Measurements from ENCODE around the gene SLIT1.

Gene SLIT1

DNA sequence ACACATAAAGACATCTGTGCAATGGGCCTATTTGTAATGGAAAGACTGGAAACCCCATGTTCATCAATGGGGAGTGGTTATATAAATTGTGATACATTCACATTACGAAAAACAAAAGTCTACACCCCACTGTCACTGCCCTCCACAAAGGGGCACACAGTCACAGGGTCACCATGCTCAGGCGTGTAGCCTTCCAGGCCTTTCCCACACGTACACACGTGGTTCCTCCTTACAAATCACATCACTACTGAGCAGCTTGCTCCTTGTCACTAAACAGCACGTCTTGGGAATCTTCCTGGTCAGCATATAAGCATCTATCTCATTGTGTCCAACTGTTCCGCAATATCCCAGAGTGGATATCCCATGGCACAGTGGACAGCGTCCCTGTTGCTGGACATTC lies 163.1 kb downstream of the SLIT1 start:
- DNase-seq (ENCODE audit: low spot score): no peak

DNA sequence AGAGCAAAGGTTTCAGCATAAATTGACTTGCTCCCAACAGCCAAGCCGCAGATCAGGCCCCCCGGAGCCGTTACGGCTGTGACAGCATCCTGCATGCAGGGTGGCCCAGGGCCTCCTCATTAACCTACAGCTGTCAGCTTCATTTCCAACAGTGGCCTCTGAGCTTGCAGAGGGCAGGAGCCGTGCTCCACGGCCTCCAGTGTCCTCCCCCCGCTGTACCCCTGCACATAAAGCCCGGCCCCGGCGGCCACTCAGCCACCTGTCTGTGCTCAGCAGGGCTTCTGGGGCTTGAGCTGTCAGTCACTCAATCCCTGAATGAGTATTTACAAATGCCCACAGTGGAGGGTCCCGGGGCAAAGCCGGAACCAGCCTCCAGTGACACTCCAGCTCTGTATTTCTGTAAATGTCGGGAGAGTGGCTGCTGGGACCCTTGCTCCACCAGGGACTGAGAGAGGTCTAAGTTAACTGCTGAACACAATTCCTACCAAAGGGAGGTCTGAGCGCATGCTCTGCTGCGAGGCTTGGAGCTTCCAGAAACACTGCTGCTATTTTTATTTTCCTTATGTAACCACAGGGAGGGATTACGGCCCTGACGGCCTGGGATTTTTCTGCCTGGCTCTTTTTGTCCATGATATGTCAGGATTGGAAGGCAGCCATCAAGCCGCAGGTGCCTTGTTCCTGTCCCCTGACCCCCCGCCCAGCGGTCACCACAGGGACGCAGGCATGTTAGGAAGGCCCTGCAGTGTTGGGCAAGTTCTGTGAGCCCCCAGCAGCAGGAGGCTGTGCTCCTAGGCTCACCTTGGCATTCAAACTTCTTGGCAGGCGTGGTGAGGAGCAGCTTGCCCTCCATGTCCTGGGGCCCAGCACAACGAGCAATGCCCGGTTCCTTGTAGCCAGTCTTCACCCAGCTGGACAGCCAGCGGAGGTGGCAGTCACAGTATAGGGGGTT lies 165.0 kb downstream of the SLIT1 start:
- DNase-seq (ENCODE audit: low spot score): peak; percentile 69

DNA sequence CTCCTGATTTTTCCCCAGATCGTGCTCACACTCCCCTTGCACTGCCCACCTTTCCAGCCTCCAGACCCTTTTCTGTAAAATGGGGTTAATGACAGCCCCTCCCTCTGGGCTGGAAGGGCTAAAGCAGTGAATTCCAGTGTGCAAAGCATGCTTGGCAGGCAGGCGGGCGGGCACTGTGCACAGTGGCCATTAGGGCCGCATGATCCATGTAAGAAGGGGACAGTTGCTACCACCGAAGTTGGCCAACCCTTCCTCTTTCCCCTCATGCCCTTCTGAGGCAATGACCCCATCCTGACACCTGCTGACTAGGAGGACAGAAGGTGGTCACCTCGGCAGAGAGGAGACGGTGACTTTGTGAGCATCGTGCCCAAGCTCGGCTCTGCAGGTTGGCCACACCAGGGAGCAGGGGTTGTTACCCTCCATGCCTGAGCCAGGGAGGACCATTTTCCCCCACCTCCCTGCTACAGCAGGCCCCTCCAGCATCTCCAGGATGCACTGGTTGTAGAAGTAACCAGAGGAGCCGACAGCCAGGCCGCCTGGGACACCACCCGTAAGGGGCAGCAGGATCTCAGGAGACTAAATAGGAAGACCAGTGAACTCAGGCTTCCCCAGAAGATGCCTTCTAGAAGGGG lies 166.4 kb downstream of the SLIT1 start:
- DNase-seq (ENCODE audit: low spot score): no peak

DNA sequence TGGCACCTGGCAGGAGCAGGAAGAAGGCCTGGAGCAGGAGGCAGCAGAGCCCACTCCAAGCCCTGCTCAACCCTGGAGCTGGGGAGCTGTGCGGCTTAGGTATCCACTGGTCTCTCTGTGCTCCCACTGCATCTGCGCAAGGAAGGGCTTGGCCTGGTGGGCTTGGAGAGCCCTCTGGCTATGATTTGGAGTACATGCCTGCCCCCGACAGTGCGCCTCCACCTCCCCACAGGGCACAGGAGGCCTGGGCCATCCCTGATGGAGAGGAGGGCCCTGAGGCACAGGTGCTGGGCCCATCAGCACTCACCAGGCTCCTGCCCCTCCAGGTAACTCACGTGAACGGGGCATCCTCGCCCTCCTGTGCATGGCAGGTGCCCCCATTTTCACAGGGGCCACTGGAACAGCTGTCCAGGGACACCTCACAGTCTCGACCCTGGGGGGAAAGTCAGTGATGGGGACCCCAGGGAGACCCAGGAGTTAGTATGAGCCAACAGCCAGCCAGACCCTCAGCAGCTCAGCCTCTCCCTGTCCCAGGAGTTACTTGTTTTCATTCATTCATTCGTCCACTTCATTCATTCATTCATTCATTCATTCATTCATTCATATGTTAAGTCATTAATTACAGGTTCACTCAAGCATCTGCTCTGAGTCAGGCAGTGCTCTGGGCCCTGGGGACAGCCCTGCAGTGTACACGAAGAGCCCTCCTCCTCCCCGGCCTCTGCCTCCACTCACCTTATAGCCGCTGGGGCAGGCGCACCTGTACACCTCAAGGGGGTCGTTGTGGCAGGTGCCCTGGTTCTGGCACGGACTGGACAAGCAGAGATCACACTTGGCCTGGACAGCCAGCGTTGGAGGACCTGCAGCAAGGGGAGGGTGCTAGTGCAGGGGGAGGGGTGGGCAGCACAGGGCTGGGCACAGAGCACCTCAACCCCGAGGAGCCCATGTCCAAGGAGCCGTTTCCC lies 167.2 kb downstream of the SLIT1 start:
- no peak for DNase-seq (ENCODE audit: low spot score)

DNA sequence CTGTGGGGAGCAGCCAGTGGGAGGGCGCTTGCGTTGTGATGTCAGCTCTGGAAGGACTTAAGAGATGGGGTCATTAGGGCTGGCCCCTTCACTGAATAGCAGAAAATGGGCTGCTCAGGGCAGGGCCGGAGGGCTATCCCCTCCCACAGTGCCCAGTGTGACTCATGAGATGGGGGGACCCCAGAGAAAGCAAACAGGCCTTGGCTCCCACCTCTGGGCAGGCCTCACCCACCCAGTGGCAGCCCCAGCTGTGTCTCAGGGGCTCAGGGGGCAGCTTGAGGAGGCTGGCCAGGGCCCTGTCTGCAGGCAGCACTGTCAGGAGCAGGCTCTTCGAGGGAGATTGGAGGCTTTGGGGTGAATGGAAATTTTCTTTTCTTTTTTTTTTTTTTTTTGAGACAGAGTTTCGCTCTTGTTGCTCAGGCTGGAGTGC lies 168.3 kb downstream of the SLIT1 start:
- no peak for DNase-seq (ENCODE audit: low spot score)

DNA sequence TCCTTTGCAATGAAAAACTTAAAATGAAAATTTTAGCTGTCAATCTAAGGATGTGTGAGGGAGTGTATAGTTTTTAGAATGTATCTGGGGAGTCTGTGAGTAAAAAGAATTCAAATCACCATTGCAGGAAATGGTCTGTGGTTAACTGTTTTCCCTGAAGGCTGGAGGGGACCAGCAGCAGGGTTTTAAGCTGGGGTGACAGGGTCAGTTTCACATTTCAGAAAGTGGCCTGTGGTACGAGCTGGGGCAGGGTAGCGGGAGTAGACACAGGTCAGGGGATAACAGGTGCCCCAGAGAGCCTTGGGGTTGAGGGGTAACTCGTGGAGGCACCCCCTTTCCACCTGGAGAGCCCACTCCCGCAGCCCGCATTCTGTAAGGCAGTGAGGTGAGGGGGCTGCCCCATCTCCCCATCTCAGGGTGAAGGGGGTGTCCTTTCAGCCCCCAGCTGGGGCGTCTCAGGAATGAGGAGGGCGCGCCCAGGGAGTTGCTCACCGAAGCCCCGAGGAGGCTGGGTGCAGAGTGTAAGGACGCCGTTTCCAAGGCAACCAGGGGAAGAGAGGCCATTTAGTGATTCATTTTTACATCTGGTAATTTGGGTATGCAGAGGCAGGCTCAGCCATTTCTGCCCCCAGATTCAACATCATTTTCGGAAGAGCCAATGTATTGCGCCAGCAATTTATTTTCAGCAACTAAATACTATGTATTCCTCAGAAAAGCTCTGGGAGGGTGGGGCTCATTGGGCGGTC lies 168.9 kb downstream of the SLIT1 start:
- DNase-seq (ENCODE audit: low spot score): no peak

DNA sequence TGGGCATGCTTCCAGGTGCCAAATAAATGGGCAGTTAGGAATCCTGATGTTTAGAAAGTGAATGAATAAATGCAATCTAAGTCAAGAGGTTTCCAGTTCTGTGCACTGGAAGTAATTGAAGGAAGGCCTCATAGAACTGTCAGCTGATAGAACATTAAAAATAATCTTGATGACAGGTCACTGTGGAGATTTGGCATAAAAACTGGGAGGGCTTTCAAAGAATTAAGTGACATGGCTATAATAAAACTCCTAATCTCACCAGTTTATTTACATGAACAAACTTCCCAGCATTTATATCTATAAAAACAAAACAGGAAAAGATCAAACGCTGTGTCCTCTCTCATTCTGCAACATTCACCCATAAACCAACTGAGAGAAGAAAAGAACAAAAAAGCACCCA lies 170.5 kb downstream of the SLIT1 start:
- DNase-seq (ENCODE audit: low spot score): no peak

DNA sequence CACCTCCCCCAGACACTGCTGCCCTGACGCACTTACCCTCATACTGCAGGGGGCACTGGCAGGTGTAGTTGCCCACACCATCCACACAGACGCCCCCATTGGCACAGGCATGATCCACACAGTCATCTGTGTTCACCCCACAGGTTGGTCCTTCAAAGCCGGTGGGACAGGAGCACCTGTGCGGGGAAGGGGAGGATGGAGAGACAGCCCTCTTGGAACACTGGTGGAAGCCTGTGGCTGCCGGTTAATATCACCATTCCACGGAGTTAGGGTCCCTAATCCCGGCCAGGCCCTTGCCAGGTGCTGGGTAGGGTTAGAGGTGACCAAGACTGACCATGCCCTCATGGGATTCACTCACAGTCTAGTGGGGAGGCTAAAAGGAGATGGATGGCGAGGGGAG lies 171.8 kb downstream of the SLIT1 start:
- DNase-seq (ENCODE audit: low spot score): no peak

DNA sequence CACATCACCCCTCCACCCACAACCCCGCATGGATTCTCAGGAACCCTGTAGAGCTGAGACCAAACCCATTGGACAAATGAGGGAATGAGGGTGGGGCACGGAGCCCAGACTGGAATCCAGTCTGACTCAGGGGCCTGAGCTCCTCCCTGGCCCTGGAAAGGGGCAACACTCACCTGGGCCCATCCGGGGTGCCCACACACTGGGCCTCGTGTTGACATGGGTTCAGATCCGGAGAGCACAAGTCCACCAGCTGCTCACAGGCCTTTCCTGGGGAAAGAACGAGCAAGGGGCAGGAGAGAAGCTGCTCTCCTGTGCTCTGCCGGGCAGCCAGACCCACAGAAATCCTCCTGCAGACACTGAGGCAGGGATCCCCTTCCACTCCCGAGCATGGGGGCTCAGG lies 172.2 kb downstream of the SLIT1 start:
- DNase-seq (ENCODE audit: low spot score): no peak

DNA sequence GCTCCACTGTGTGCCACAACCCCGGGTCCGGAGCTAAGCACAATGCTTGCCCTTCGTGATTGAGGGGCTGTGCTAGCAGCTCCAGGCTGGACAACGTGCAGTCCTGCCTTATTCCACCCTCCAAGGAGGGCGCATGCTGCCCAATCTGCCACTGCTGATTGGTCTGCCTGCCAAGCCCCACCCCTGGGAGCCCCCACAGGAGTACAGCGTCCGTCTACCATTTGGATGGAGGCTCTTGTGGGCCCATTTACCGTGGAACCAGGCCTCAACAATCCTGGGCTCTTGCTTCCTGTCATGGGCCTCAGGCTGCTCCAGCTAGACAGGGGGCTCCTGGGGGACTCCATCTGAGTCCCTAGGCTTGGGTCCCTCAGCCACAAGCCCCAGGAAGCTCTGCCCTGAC lies 173.3 kb downstream of the SLIT1 start:
- DNase-seq (ENCODE audit: low spot score): no peak

DNA sequence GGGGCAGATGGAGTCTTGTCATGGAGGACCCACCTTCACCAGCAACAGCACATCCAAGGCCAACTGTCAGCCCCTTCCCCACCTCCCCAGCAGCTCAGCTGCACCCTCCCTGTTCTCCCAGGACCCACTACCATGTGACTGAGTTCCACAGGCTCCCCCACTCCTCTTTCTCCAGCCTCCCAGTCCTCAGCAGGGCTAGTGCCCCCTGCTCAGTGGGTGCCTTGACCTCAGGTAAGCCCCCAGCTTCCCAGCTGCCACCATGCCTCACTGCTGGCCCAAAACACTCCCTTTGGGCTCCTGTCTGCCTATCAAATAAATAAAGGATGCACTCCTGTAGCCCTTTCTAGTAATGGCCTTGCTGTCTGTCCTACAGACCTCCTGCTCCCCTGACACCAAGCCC lies 174.4 kb downstream of the SLIT1 start:
- peak; percentile 5 for DNase-seq (ENCODE audit: low spot score)

DNA sequence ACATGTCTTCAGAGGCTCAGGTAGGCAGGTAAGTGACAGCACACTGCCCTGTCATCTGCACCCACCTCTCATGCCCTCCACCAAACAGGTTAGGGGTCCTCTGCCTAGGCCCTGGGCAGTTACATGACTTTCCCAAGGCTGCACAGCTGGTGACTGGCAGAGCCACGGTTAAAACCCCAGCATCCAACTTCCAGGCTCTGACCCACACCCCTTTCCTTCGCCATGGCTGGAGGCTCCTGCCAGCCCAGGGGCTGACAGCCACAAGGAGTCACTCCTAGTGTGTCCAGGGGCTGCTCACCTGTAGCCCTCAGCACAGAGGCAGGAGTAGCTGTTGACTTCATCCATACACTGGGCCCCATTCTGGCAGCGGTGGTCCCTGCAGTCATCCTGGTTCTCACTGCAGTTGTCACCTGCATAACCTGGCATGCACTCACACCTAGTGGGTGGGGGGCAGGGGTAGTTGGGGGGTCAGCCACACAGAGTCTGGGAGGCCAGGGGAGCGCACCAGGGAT lies 175.0 kb downstream of the SLIT1 start:
- no peak for DNase-seq (ENCODE audit: low spot score)

DNA sequence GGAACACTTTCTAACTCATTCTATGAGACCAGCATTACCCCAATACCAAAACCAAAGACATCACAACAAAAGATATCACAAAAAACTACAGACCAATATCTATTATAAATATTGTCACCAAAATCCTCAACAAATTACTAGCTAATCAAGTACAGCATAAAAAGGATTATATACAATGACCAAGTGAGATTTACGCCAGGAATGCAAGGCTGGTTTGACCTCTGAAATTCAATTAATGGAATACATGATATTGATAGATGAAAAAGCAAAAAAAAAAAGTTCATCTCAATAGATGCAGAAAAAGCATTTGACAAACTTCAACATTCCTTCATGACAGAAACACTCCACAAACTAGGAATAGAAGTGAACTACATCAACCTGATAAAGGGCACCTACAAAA lies 178.3 kb downstream of the SLIT1 start:
- no peak for DNase-seq (ENCODE audit: low spot score)

DNA sequence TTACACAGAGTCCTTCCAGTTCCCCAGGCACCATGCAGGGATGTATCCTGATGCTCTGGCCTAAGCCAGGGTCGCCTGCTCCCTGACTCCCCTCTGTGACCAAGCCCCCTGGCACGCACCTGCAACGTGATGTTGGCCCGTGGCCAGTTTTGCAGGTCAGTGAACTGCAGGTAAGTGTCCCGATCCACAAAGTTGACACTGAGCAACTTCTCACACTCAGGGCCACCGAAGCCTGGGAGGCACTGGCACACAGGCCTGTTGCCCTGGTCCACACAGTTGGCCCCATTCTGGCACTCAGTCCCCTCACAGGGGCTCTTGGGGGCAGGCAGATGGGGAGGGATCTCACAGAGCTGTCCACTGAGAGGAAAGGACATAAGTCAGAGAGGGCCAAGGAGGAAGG lies 179.4 kb downstream of the SLIT1 start:
- no peak for DNase-seq (ENCODE audit: low spot score)

DNA sequence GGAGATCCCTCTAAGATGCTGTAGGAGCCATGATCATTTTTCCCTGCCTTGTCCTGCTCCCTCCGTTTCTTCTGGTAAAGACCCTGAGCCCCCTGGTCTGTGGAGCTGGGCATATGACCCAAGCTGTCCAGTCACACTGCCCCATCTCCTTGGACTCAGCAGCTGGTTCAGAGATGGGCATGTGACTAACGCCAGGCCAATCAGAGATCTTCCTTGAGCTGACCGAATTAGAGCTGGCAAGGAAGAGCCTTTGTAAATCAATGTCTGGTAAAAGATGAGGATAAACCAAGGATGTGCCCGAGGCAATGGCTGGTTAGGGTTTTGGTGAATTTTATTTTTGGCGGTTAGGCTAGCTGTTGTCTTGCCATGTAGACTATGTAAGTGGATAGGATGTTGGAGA lies 180.4 kb downstream of the SLIT1 start:
- DNase-seq (ENCODE audit: low spot score): no peak

DNA sequence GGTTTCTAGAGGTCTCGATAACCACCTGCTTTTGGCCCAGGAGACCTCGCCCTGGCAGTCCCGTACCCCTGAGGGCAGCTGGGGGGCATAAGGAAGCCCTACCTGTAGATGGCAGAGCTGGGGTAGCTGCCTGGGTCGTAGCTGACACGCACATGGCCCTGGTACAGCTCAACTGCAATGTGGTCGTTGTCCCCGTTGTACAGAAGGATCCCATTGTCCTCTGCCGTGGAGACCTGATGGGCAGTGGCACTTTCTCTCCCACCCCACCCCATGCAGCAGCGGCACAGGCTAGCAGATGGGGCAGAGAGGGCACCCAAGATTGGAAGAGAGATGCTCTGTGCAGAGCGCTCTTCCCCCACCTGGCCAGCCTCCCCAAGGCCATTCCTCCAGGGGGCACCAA lies 181.2 kb downstream of the SLIT1 start:
- DNase-seq (ENCODE audit: low spot score): no peak

DNA sequence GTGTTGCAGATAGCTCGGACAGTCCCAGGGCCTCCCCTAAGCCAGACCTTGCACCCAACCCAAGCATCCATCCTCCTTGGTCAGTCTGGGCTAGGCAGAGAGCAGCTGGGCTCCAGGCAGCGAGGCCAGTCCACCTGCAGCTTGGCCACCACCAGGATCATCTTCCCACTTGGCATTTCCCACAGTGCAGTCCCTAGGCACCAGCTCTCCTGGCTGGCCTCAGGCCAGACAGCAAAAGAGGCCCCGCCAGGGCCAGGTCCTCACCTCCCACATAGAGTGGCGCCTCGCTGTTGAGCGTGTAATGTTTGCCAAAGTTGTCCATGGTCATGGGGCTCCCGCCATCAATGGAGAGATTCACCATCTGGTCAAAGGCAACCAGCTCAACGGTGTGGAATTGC lies 182.0 kb downstream of the SLIT1 start:
- DNase-seq (ENCODE audit: low spot score): no peak

DNA sequence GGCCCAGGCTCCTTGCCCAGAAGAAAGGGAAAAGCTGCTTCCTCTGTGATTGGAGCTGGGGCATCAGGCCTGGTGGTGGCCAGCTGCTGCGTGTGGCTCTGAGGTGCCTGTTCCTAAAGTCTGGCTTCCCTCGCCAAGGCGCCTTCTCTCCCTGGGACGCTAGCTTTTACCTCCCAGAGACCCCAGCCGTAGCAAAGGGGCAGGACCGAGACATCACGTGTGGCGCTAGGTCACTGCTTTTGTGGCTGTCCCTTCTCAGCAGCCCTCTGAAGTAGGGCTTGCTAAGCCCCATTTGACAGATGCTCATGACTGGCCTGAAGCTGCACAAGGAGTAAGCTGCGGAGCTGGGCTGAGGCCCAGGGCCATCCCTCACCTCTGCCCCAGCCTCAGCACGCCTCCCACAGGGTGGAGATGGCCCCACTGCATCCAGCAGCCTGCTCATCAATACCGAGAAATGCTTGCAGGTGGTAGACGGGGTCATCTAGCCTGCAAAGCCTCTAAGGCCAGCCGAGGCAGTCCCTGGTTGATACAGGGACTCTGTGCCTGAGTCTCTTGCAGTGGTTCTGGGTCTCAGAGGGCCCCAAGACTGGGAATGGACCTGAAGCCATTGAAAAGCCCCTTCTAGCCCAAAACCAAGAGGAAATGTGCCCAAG lies 182.5 kb downstream of the SLIT1 start:
- no peak for DNase-seq (ENCODE audit: low spot score)

DNA sequence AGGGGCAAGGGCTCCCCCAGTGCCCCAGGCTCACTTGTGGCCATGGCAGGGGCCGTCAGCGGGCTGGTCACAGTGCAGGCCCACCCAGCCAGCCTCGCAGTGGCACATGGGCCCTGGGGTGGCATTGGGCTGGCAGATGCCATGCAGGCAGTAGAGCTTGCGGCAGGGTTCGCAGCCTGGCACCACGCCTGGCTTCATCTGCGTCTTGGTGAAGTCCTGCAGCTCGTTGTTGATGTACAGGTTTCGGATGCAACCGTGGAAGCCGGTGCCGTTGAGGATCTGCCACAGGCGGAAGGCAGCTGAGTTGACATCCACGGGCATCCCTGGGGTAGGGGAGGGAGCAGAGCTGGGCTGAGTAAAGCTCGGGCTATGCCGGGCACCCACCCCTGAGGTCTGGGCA lies 183.1 kb downstream of the SLIT1 start:
- no peak for DNase-seq (ENCODE audit: low spot score)

DNA sequence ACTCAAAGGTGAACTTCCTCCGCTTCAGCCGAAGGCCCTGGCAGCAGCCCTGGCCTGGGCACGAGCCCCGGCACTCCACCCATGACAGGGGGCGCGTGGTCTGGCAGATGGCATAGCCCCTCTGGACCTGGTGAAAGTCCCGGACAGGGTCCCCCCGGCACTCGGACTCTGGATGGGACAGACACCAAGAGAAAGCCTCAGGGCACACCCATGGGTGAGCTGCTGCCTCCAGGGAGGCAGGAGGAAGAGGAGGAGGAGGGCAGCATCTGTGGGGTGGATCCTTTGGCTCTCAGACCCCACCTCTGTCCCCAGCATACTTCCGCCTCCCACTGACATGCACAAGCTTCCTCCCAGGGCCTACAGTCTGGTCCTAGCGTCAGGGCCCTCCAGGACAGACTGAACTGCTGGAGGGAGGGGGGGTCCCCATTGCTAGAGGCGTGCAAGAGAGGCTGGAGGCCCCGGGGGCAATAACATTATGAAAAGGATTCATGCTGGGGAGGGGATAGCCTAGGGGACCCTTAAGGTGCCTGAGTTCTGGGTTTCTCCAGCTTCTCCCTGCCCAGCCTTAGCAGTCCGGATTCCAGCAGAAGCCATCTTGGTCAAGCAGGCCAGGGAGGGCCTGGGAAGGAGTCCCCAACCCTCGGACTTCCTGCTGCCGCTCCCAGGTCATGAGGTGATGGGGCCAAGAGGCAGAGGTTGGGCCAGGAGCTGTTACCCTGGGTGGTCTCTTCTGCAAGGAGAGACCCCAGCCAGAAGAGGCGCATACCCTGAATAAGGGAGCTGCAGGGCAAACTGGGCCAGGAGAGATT lies 184.4 kb downstream of the SLIT1 start:
- no peak for DNase-seq (ENCODE audit: low spot score)
